Smooth muscle cell (in vitro differentiated cells): ENCODE measurements around the gene PNPLA6. TPM values are rescaled to one million over a fixed set of nuclear protein-coding genes. Genes with fewer than 3 reads are reported as not detected.

Experiments used
- DNase-seq: peaks from one replicate; lab custom pipeline; 2025; ENCODE audit not compliant: unreplicated experiment; lab: John Stamatoyannopoulos, UW
- H2AFZ ChIP-seq: fragments of 200-600 bp; sonication (generic); 2 replicates; pipeline ENCODE4 v1.6.0; 2016; ENCODE audit warnings: antibody characterized with exemption, low read depth, mild to moderate bottlenecking
- H3F3A ChIP-seq: fragments of 200-600 bp; sonication (generic); 2 replicates; pipeline ENCODE4 v1.6.0; 2017; ENCODE audit warnings: antibody characterized with exemption, low read depth
- H3K27ac ChIP-seq: fragments of 200-600 bp; sonication (generic); 2 replicates; pipeline ENCODE4 v1.5.1; 2016; ENCODE audit warnings: low read depth, mild to moderate bottlenecking
- H3K27me3 ChIP-seq: fragments of 200-600 bp; sonication (generic); 2 replicates; pipeline ENCODE4 v1.6.1; 2016; ENCODE audit warnings: low read depth, mild to moderate bottlenecking
- H3K36me3 ChIP-seq: fragments of 200-600 bp; sonication (generic); 2 replicates; pipeline ENCODE4 v1.5.1; 2016; ENCODE audit warnings: low read depth
- H3K4me1 ChIP-seq: fragments of 200-600 bp; sonication (generic); 2 replicates; pipeline ENCODE4 v1.5.1; 2016; ENCODE audit warnings: low read depth
- H3K4me2 ChIP-seq: fragments of 200-600 bp; sonication (generic); 2 replicates; pipeline ENCODE4 v1.6.0; 2016; ENCODE audit warnings: mild to moderate bottlenecking
- H3K4me3 ChIP-seq: fragments of 200-600 bp; sonication (generic); 2 replicates; pipeline ENCODE4 v1.5.1; 2016; ENCODE audit warnings: mild to moderate bottlenecking
- H3K79me2 ChIP-seq: fragments of 200-600 bp; sonication (generic); 2 replicates; pipeline ENCODE4 v1.6.0; 2016; ENCODE audit warnings: low read depth, mild to moderate bottlenecking
- H3K9ac ChIP-seq: fragments of 200-600 bp; sonication (generic); 2 replicates; pipeline ENCODE4 v1.6.0; 2016; ENCODE audit warnings: low read depth
- H3K9me3 ChIP-seq: fragments of 200-600 bp; sonication (generic); replicated peaks from 2 replicates; pipeline ENCODE4 v1.5.1; 2016; ENCODE audit warnings: low read depth
- H4K20me1 ChIP-seq: fragments of 200-600 bp; sonication (generic); 2 replicates; pipeline ENCODE4 v1.6.0; 2016; ENCODE audit warnings: low read depth
- CTCF ChIP-seq: fragments of 200-600 bp; sonication (generic); IDR thresholded peaks from 2 replicates; pipeline ENCODE4 v1.5.1; 2017; ENCODE audit warnings: borderline replicate concordance, mild to moderate bottlenecking, antibody characterized with exemption; ENCODE audit not compliant: insufficient read depth, poor library complexity, severe bottlenecking
- WGBS: methylation state at CpG from one replicate; pipeline ENCODE4 v1.1.7; 2016; ENCODE audit warnings: low lambda C conversion rate; 5-methylcytosine and 5-hydroxymethylcytosine counted together
- polyA plus RNA-seq: library from polyadenylated mRNA; unstranded; fragments of >200 nt; fragmentation: Nextera tagmentation; extraction: Ambion mirVana; gene quantifications from 2 replicates; pipeline ENCODE4 v1.2.1, GENCODE V29; 2016
- total RNA-seq: library from RNA; depleted of rRNA; stranded (reverse); fragments of >200 nt; gene quantifications from 2 replicates; pipeline ENCODE4 v1.2.3, GENCODE V29; 2014

PNPLA6 gene
- total and polyA plus RNA-seq, 2 experiments from 2014 or later: 22.3 to 55.6 TPM

GRCh38 chr19:7578127-7578526 lies 42.6 kb downstream of the PNPLA6 start:
- Histone ChIP-seq H3F3A (no peaks in the 10 kb centered on the region), H3K4me2 (no peak overlapping the region), H3K36me3 (no peaks in the 10 kb centered on the region), H3K4me3 (no peak overlapping the region), H2AFZ (no peak overlapping the region), H3K4me1 (no peaks in the 10 kb centered on the region), H3K27me3 (peaks cover 13% of the 10 kb centered on the region), H3K79me2 (no peaks in the 10 kb centered on the region), H3K9me3 (no peaks in the 10 kb centered on the region), H3K27ac (no peak overlapping the region), H3K9ac (no peak overlapping the region), H4K20me1 (no peaks in the 10 kb centered on the region)
- no peak for TF ChIP-seq CTCF
- no peak for DNase-seq
- 80% methylated on average over 6 of the region's 6 CpGs for WGBS

- H3K79me2 ChIP-seq: no peaks in the 10 kb centered on the region
Observed at GRCh38 chr19:7579182-7579581, 43.7 kb downstream of the PNPLA6 start.

DNA sequence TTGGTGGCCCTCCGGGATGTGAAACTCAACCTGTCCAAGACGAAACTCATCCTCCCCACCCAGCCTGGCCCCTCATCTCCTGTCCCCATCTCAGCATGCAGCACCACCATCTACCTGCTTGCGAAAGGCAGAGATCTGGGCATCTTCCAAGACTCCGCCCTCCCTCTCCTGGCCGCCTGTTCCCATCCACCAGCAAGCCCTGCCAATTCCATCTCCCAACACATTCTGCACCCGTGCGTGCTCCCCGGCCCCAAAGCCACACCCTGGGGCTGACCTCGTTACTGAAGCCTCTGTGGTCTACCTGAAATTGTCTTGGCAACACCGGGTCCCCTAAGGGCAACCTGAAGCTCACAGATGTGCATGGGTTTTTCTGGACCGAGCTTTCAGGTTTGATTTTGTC lies 46.9 kb downstream of the PNPLA6 start:
- Histone ChIP-seq H3K4me1 (no peaks in the 10 kb centered on the region), H3K4me3 (no peak overlapping the region), H3K27me3 (peaks cover 11% of the 10 kb centered on the region), H3K27ac (no peak overlapping the region), H3K9ac (no peak overlapping the region), H4K20me1 (no peaks in the 10 kb centered on the region), H3K9me3 (no peaks in the 10 kb centered on the region), H2AFZ (no peak overlapping the region), H3K79me2 (no peaks in the 10 kb centered on the region), H3K4me2 (no peak overlapping the region), H3F3A (no peaks in the 10 kb centered on the region), H3K36me3 (no peaks in the 10 kb centered on the region)
- 69% methylated on average over 11 of the region's 11 CpGs for WGBS
- DNase-seq: no peak
- TF ChIP-seq CTCF: no peak

More at GRCh38 chr19:7579182-7579581, 43.7 kb downstream of the PNPLA6 start:
- no peak overlapping the region for H2AFZ ChIP-seq
- H3K27ac ChIP-seq: no peak overlapping the region
- H3K9ac ChIP-seq: no peak overlapping the region
- 75% methylated on average over 6 of the region's 6 CpGs for WGBS
- H3F3A ChIP-seq: no peaks in the 10 kb centered on the region
- no peak overlapping the region for H3K4me2 ChIP-seq
- H3K36me3 ChIP-seq: no peaks in the 10 kb centered on the region
- H3K9me3 ChIP-seq: no peaks in the 10 kb centered on the region
- H3K4me1 ChIP-seq: no peaks in the 10 kb centered on the region
- no peaks in the 10 kb centered on the region for H4K20me1 ChIP-seq
- TF ChIP-seq CTCF: no peak
- H3K4me3 ChIP-seq: no peak overlapping the region
- peaks cover 13% of the 10 kb centered on the region for H3K27me3 ChIP-seq
- no peak for DNase-seq

- Histone ChIP-seq H3K4me3 (no peak overlapping the region), H3K27me3 (peaks cover 17% of the 10 kb centered on the region), H3K4me2 (no peak overlapping the region), H3F3A (no peaks in the 10 kb centered on the region), H3K36me3 (no peaks in the 10 kb centered on the region), H3K79me2 (no peaks in the 10 kb centered on the region), H3K9me3 (no peaks in the 10 kb centered on the region), H3K9ac (no peak overlapping the region), H3K4me1 (no peaks in the 10 kb centered on the region), H4K20me1 (no peaks in the 10 kb centered on the region), H3K27ac (no peak overlapping the region), H2AFZ (no peak overlapping the region)
- DNase-seq: no peak
- WGBS: 94% methylated on average over 7 of the region's 7 CpGs
- TF ChIP-seq CTCF: no peak
Observed at GRCh38 chr19:7589822-7590221, 54.3 kb downstream of the PNPLA6 start.
